ENCODE results near the gene KRABD2.

The KRABD2 gene

GRCh38 chr17:8366231-8366630 is 10.3 kb downstream of the KRABD2 start:
- Histone ChIP-seq H2BK120ac (ENCODE audit: low read depth, low read length) (no peak overlapping the region), H3K4me2 (ENCODE audit: low read length) (no peak overlapping the region), H3K36me3 (ENCODE audit: control insufficient read depth, insufficient read depth, low read length) (peaks cover 1% of the 10 kb centered on the region), H3K79me2 (ENCODE audit: control insufficient read depth, insufficient read depth, low read length) (no peaks in the 10 kb centered on the region), H3K4me1 (ENCODE audit: control insufficient read depth, low read depth, low read length) (peaks cover under 1% of the 10 kb centered on the region), H3K4ac (ENCODE audit: low read depth, low read length) (no peak overlapping the region), H4K8ac (ENCODE audit: low read depth, low read length) (no peak overlapping the region), H3K23ac (ENCODE audit: low read length) (no peak overlapping the region), H4K5ac (ENCODE audit: low read length) (no peak overlapping the region), H3K27me3 (ENCODE audit: insufficient read depth, low read length, poor library complexity) (no peaks in the 10 kb centered on the region), H3K56ac (ENCODE audit: low read length) (no peak overlapping the region), H3K18ac (ENCODE audit: low read length) (no peak overlapping the region), H3K4me3 (ENCODE audit: low read length) (no peak overlapping the region), H3K79me1 (ENCODE audit: low read length) (no peaks in the 10 kb centered on the region), H3K27ac (ENCODE audit: low read depth, low read length) (no peak overlapping the region), H2AK5ac (ENCODE audit: low read length) (no peak overlapping the region), H2BK15ac (replicated peaks; ENCODE audit: low read depth) (no peak overlapping the region), H3K9ac (ENCODE audit: low read length) (no peak overlapping the region), H2BK5ac (ENCODE audit: low read length) (no peak overlapping the region)
- no peak for DNase-seq
- no CpG with 5 or more reads among the region's 2 CpGs for WGBS (ENCODE audit: extremely low coverage, insufficient coverage, low lambda C conversion rate)

GRCh38 chr17:8365143-8365542 is 11.4 kb downstream of the KRABD2 start:
- Histone ChIP-seq H2BK15ac (replicated peaks; ENCODE audit: low read depth) (no peak overlapping the region), H4K8ac (ENCODE audit: low read depth, low read length) (no peak overlapping the region), H3K79me1 (ENCODE audit: low read length) (no peaks in the 10 kb centered on the region), H3K4me1 (ENCODE audit: control insufficient read depth, low read depth, low read length) (peaks cover 7% of the 10 kb centered on the region), H3K27me3 (ENCODE audit: insufficient read depth, low read length, poor library complexity) (no peaks in the 10 kb centered on the region), H3K9ac (ENCODE audit: low read length) (no peak overlapping the region), H3K36me3 (ENCODE audit: control insufficient read depth, insufficient read depth, low read length) (peaks cover 1% of the 10 kb centered on the region), H4K5ac (ENCODE audit: low read length) (no peak overlapping the region), H3K18ac (ENCODE audit: low read length) (no peak overlapping the region), H3K56ac (ENCODE audit: low read length) (no peak overlapping the region), H3K4ac (ENCODE audit: low read depth, low read length) (no peak overlapping the region), H3K27ac (ENCODE audit: low read depth, low read length) (no peak overlapping the region), H2AK5ac (ENCODE audit: low read length) (no peak overlapping the region), H2BK120ac (ENCODE audit: low read depth, low read length) (no peak overlapping the region), H3K4me2 (ENCODE audit: low read length) (no peak overlapping the region), H3K79me2 (ENCODE audit: control insufficient read depth, insufficient read depth, low read length) (no peaks in the 10 kb centered on the region), H3K23ac (ENCODE audit: low read length) (no peak overlapping the region), H2BK5ac (ENCODE audit: low read length) (no peak overlapping the region), H3K4me3 (ENCODE audit: low read length) (no peak overlapping the region)
- DNase-seq, result no peak
- WGBS (ENCODE audit: extremely low coverage, insufficient coverage, low lambda C conversion rate), result no CpG with 5 or more reads among the region's 1 CpG

- Histone ChIP-seq H3K4me2 (ENCODE audit: low read length) (no peak overlapping the region), H3K79me2 (ENCODE audit: control insufficient read depth, insufficient read depth, low read length) (no peaks in the 10 kb centered on the region), H3K27me3 (ENCODE audit: insufficient read depth, low read length, poor library complexity) (no peaks in the 10 kb centered on the region)
Measured at GRCh38 chr17:8362651-8363332, 13.7 kb downstream of the KRABD2 start.

GRCh38 chr17:8360751-8361150 is 15.8 kb downstream of the KRABD2 start:
- no peak overlapping the region for H3K4ac ChIP-seq (ENCODE audit: low read depth, low read length)
- no peaks in the 10 kb centered on the region for H3K27me3 ChIP-seq (ENCODE audit: insufficient read depth, low read length, poor library complexity)
- H2AK5ac ChIP-seq (ENCODE audit: low read length), result no peak overlapping the region
- H3K23ac ChIP-seq (ENCODE audit: low read length), result no peak overlapping the region
- H3K27ac ChIP-seq (ENCODE audit: low read depth, low read length), result no peak overlapping the region
- no peak overlapping the region for H3K56ac ChIP-seq (ENCODE audit: low read length)
- no peaks in the 10 kb centered on the region for H3K36me3 ChIP-seq (ENCODE audit: control insufficient read depth, insufficient read depth, low read length)
- H3K79me2 ChIP-seq (ENCODE audit: control insufficient read depth, insufficient read depth, low read length), result no peaks in the 10 kb centered on the region
- no peak overlapping the region for H2BK5ac ChIP-seq (ENCODE audit: low read length)
- H2BK120ac ChIP-seq (ENCODE audit: low read depth, low read length), result no peak overlapping the region
- H3K18ac ChIP-seq (ENCODE audit: low read length), result no peak overlapping the region
- H3K4me2 ChIP-seq (ENCODE audit: low read length), result no peak overlapping the region
- peaks cover 7% of the 10 kb centered on the region for H3K4me1 ChIP-seq (ENCODE audit: control insufficient read depth, low read depth, low read length)
- DNase-seq, result no peak
- H4K5ac ChIP-seq (ENCODE audit: low read length), result no peak overlapping the region
- no CpG with 5 or more reads among the region's 3 CpGs for WGBS (ENCODE audit: extremely low coverage, insufficient coverage, low lambda C conversion rate)
- H3K9ac ChIP-seq (ENCODE audit: low read length), result no peak overlapping the region
- H2BK15ac ChIP-seq (replicated peaks; ENCODE audit: low read depth), result no peak overlapping the region
- H3K4me3 ChIP-seq (ENCODE audit: low read length), result no peak overlapping the region
- no peak overlapping the region for H4K8ac ChIP-seq (ENCODE audit: low read depth, low read length)
- H3K79me1 ChIP-seq (ENCODE audit: low read length), result no peaks in the 10 kb centered on the region

More at GRCh38 chr17:8362651-8363332, 13.7 kb downstream of the KRABD2 start:
- Histone ChIP-seq H3K4me3 (ENCODE audit: low read length) (no peak overlapping the region), H3K79me1 (ENCODE audit: low read length) (no peaks in the 10 kb centered on the region), H2AK5ac (ENCODE audit: low read length) (no peak overlapping the region), H3K18ac (ENCODE audit: low read length) (no peak overlapping the region), H3K23ac (ENCODE audit: low read length) (no peak overlapping the region), H3K56ac (ENCODE audit: low read length) (no peak overlapping the region), H2BK15ac (replicated peaks; ENCODE audit: low read depth) (no peak overlapping the region), H3K27ac (ENCODE audit: low read depth, low read length) (no peak overlapping the region), H2BK5ac (ENCODE audit: low read length) (no peak overlapping the region), H4K8ac (ENCODE audit: low read depth, low read length) (no peak overlapping the region), H4K5ac (ENCODE audit: low read length) (no peak overlapping the region), H3K4me1 (ENCODE audit: control insufficient read depth, low read depth, low read length) (peaks cover 7% of the 10 kb centered on the region), H3K9ac (ENCODE audit: low read length) (no peak overlapping the region), H3K4ac (ENCODE audit: low read depth, low read length) (no peak overlapping the region), H2BK120ac (ENCODE audit: low read depth, low read length) (no peak overlapping the region), H3K36me3 (ENCODE audit: control insufficient read depth, insufficient read depth, low read length) (no peaks in the 10 kb centered on the region)
- no CpG with 5 or more reads among the region's 4 CpGs for WGBS (ENCODE audit: extremely low coverage, insufficient coverage, low lambda C conversion rate)
- no peak for DNase-seq

GRCh38 chr17:8360260-8360659 is 16.2 kb downstream of the KRABD2 start:
- no peaks in the 10 kb centered on the region for H3K27me3 ChIP-seq (ENCODE audit: insufficient read depth, low read length, poor library complexity)
- no peak overlapping the region for H2BK15ac ChIP-seq (replicated peaks; ENCODE audit: low read depth)
- no peak overlapping the region for H3K9ac ChIP-seq (ENCODE audit: low read length)
- no peak overlapping the region for H2BK120ac ChIP-seq (ENCODE audit: low read depth, low read length)
- H4K5ac ChIP-seq (ENCODE audit: low read length), result no peak overlapping the region
- no peak overlapping the region for H3K18ac ChIP-seq (ENCODE audit: low read length)
- no peak overlapping the region for H2AK5ac ChIP-seq (ENCODE audit: low read length)
- no peak overlapping the region for H3K4me2 ChIP-seq (ENCODE audit: low read length)
- no peaks in the 10 kb centered on the region for H3K36me3 ChIP-seq (ENCODE audit: control insufficient read depth, insufficient read depth, low read length)
- no peak overlapping the region for H3K27ac ChIP-seq (ENCODE audit: low read depth, low read length)
- no peak overlapping the region for H3K56ac ChIP-seq (ENCODE audit: low read length)
- H3K23ac ChIP-seq (ENCODE audit: low read length), result no peak overlapping the region
- H3K4me1 ChIP-seq (ENCODE audit: control insufficient read depth, low read depth, low read length), result peaks cover 7% of the 10 kb centered on the region
- no peaks in the 10 kb centered on the region for H3K79me2 ChIP-seq (ENCODE audit: control insufficient read depth, insufficient read depth, low read length)
- no peaks in the 10 kb centered on the region for H3K79me1 ChIP-seq (ENCODE audit: low read length)
- H2BK5ac ChIP-seq (ENCODE audit: low read length), result no peak overlapping the region
- no peak for DNase-seq
- H3K4ac ChIP-seq (ENCODE audit: low read depth, low read length), result no peak overlapping the region
- no peak overlapping the region for H4K8ac ChIP-seq (ENCODE audit: low read depth, low read length)
- WGBS (ENCODE audit: extremely low coverage, insufficient coverage, low lambda C conversion rate), result no CpG with 5 or more reads among the region's 3 CpGs
- no peak overlapping the region for H3K4me3 ChIP-seq (ENCODE audit: low read length)

- no peak overlapping the region for H3K4me2 ChIP-seq (ENCODE audit: low read length)
- H2AK5ac ChIP-seq (ENCODE audit: low read length), result peak overlapping the region; percentile 7
- no peak overlapping the region for H3K18ac ChIP-seq (ENCODE audit: low read length)
- no peaks in the 10 kb centered on the region for H3K27me3 ChIP-seq (ENCODE audit: insufficient read depth, low read length, poor library complexity)
- no peak overlapping the region for H2BK15ac ChIP-seq (replicated peaks; ENCODE audit: low read depth)
- H3K4me1 ChIP-seq (ENCODE audit: control insufficient read depth, low read depth, low read length), result peaks cover 7% of the 10 kb centered on the region
- H2BK120ac ChIP-seq (ENCODE audit: low read depth, low read length), result no peak overlapping the region
- H4K8ac ChIP-seq (ENCODE audit: low read depth, low read length), result no peak overlapping the region
- no peak overlapping the region for H3K23ac ChIP-seq (ENCODE audit: low read length)
- no peak overlapping the region for H3K4ac ChIP-seq (ENCODE audit: low read depth, low read length)
- no CpG with 5 or more reads among the region's 5 CpGs for WGBS (ENCODE audit: extremely low coverage, insufficient coverage, low lambda C conversion rate)
- H2BK5ac ChIP-seq (ENCODE audit: low read length), result no peak overlapping the region
- H3K27ac ChIP-seq (ENCODE audit: low read depth, low read length), result no peak overlapping the region
- no peak overlapping the region for H3K4me3 ChIP-seq (ENCODE audit: low read length)
- DNase-seq, result peak; percentile 33
- no peaks in the 10 kb centered on the region for H3K79me1 ChIP-seq (ENCODE audit: low read length)
- H3K56ac ChIP-seq (ENCODE audit: low read length), result no peak overlapping the region
- no peak overlapping the region for H3K9ac ChIP-seq (ENCODE audit: low read length)
- H3K79me2 ChIP-seq (ENCODE audit: control insufficient read depth, insufficient read depth, low read length), result no peaks in the 10 kb centered on the region
- H3K36me3 ChIP-seq (ENCODE audit: control insufficient read depth, insufficient read depth, low read length), result no peaks in the 10 kb centered on the region
- H4K5ac ChIP-seq (ENCODE audit: low read length), result no peak overlapping the region
Measured at GRCh38 chr17:8359769-8360168, 16.7 kb downstream of the KRABD2 start.

All from mesendoderm (in vitro differentiated cells).